GM10847 (cell line): ENCODE results near the gene KLHL35.

Experiments used
- POLR2A ChIP-seq: IDR thresholded peaks from 2 replicates; pipeline ENCODE4 v1.6.1; 2011; ENCODE audit not compliant: insufficient read length; ENCODE audit errors: extremely low read depth

KLHL35 gene

GRCh38 chr11:75435571-75435925, 2.5 kb upstream of the KLHL35 start:
- no peak for TF ChIP-seq POLR2A

GRCh38 chr11:75434886-75435570, 2.0 kb upstream of the KLHL35 start:
- no peak for TF ChIP-seq POLR2A

- TF ChIP-seq POLR2A, result no peak
Measured at GRCh38 chr11:75434051-75434450, 1.0 kb upstream of the KLHL35 start.

GRCh38 chr11:75433443-75433842, 440 bp upstream of the KLHL35 start:
- TF ChIP-seq POLR2A, result no peak

- TF ChIP-seq POLR2A, result no peak
Measured at GRCh38 chr11:75431533-75432525, 1.2 kb downstream of the KLHL35 start.

GRCh38 chr11:75430714-75431532, 2.1 kb downstream of the KLHL35 start:
- no peak for TF ChIP-seq POLR2A

- no peak for TF ChIP-seq POLR2A
Measured at GRCh38 chr11:75429902-75430713, 2.9 kb downstream of the KLHL35 start.

- TF ChIP-seq POLR2A, result no peak
Measured at GRCh38 chr11:75429641-75429901, 3.4 kb downstream of the KLHL35 start.

GRCh38 chr11:75428989-75429640, 3.9 kb downstream of the KLHL35 start:
- TF ChIP-seq POLR2A, result no peak

- TF ChIP-seq POLR2A, result no peak
Measured at GRCh38 chr11:75428281-75428724, 4.7 kb downstream of the KLHL35 start.

- TF ChIP-seq POLR2A, result no peak
Measured at GRCh38 chr11:75427181-75427580, 5.8 kb downstream of the KLHL35 start.

- no peak for TF ChIP-seq POLR2A
Measured at GRCh38 chr11:75426720-75427086, 6.3 kb downstream of the KLHL35 start.

- TF ChIP-seq POLR2A, result no peak
Measured at GRCh38 chr11:75425422-75425821, 7.6 kb downstream of the KLHL35 start.

GRCh38 chr11:75424396-75424795, 8.6 kb downstream of the KLHL35 start:
- no peak for TF ChIP-seq POLR2A
